Aorta (tissue), 5 donors: ENCODE results near the gene FAM76A. TPM values are rescaled to one million over a fixed set of nuclear protein-coding genes. Genes with fewer than 3 reads are reported as not detected.

Experiments used
- ATAC-seq: fragments of 200-7000 bp; cut with Tn5 transposase; one replicate; pipeline ENCODE4 v1.9.1; 2022; ENCODE audit warnings: moderate library complexity; ENCODE audit not compliant: low FRiP score
- DNase-seq, 2 donors: peaks; one replicate each; pipeline ENCODE4 v3.0.0-alpha.2; 2020
- H3K27ac ChIP-seq, 2 donors: one replicate each; pipeline ENCODE4 v1.5.1; 2013; ENCODE audit warnings: low read length in 2 of 2, mild to moderate bottlenecking in 2 of 2, moderate library complexity in 2 of 2, control low read depth in 1 of 2, inconsistent platforms in 1 of 2, low read depth in 1 of 2
- H3K27me3 ChIP-seq, 2 donors: one replicate each; pipeline ENCODE4 v1.6.1; 2013; ENCODE audit warnings: control low read depth in 1 of 2, low read length in 1 of 2, mild to moderate bottlenecking in 1 of 2, moderate library complexity in 1 of 2; ENCODE audit not compliant: insufficient read depth in 2 of 2, control insufficient read depth in 1 of 2
- H3K36me3 ChIP-seq, 2 donors: one replicate each; pipeline ENCODE4 v1.6.1; 2013; ENCODE audit warnings: control low read depth in 1 of 2, low read length in 1 of 2, mild to moderate bottlenecking in 1 of 2; ENCODE audit not compliant: insufficient read depth in 2 of 2, control insufficient read depth in 1 of 2
- H3K4me1 ChIP-seq, 2 donors: one replicate each; pipeline ENCODE4 v1.6.1; 2013; ENCODE audit warnings: low read length in 2 of 2, control low read depth in 1 of 2, mild to moderate bottlenecking in 1 of 2, moderate library complexity in 1 of 2; ENCODE audit not compliant: insufficient read depth in 2 of 2, control insufficient read depth in 1 of 2
- H3K4me3 ChIP-seq, 2 donors: one replicate each; pipeline ENCODE4 v1.5.1; 2013; ENCODE audit warnings: low read length in 2 of 2, control low read depth in 1 of 2, mild to moderate bottlenecking in 1 of 2
- H3K9me3 ChIP-seq: one replicate; pipeline ENCODE4 v1.6.1; 2013; ENCODE audit warnings: mild to moderate bottlenecking, low read length; ENCODE audit not compliant: control insufficient read depth
- WGBS, 2 donors: extraction: QIAGEN DNeasy Blood & Tissue Kit; methylation state at CpG; one replicate each; pipeline ENCODE4 v1.1.7; 2013; 5-methylcytosine and 5-hydroxymethylcytosine counted together
- intact Hi-C, 2 donors: fragments of 100-400 bp; cut with DNase I; formaldehyde crosslinking; loops; one replicate each; pipeline versions ENCODE4 v1.14.2 to v1.15.0; 2022
- polyA plus RNA-seq, 2 donors: library from polyadenylated mRNA; stranded (reverse); fragments of 200-250 nt; gene quantifications; one replicate each; pipeline ENCODE4 v1.2.3, GENCODE V29; 2013
- total RNA-seq, 2 donors: library from RNA; stranded (reverse); fragmentation: NEBNext Ultra II Directional; extraction: Animal tissue kit (Norgen Biotek cat#: 25700); gene quantifications; one replicate each; pipeline ENCODE4 v1.2.1, GENCODE V29; 2021
- donor health status: healthy with polysubstance abuse.
- donor health status: Bipolar disorder and iron deficiency.
- donor health status: DM: no; HTN: no; CAD: no.
- donor health status: DM: no; HTN: no; CAD: no.
- donor health status: DM: yes; HTN: yes; CAD: no.

Gene FAM76A
- total and polyA plus RNA-seq, 4 donors = 5.9 to 18.9 (median 11.2) TPM

- DNase-seq (no peak), ATAC-seq (no peak)
- Histone ChIP-seq H3K36me3 (peaks cover 8 to 11% of the 10 kb centered on the region in 2 donors), H3K4me1 (no peaks in the 10 kb centered on the region), H3K27me3 (no peaks in the 10 kb centered on the region), H3K4me3 (no peak overlapping the region), H3K27ac (no peak overlapping the region), H3K9me3 (no peaks in the 10 kb centered on the region)
- WGBS, 2 donors = 90 to 93% methylated on average over 5 of the region's 5 CpGs
- intact Hi-C loops = no loop called here
Observed at GRCh38 chr1:27744556-27744955, 18.8 kb downstream of the FAM76A start.

GRCh38 chr1:27745466-27745865 lies 19.7 kb downstream of the FAM76A start:
- peaks cover 11 to 13% of the 10 kb centered on the region in 2 donors for H3K36me3 ChIP-seq
- DNase-seq (no peak), ATAC-seq (no peak)
- 88 to 89% methylated on average over 4 of the region's 4 CpGs for WGBS, 2 donors
- H3K4me1 ChIP-seq = no peaks in the 10 kb centered on the region
- no peak overlapping the region for H3K27ac ChIP-seq
- intact Hi-C loops = no loop called here
- no peaks in the 10 kb centered on the region for H3K9me3 ChIP-seq
- no peak overlapping the region for H3K4me3 ChIP-seq
- no peaks in the 10 kb centered on the region for H3K27me3 ChIP-seq

DNA sequence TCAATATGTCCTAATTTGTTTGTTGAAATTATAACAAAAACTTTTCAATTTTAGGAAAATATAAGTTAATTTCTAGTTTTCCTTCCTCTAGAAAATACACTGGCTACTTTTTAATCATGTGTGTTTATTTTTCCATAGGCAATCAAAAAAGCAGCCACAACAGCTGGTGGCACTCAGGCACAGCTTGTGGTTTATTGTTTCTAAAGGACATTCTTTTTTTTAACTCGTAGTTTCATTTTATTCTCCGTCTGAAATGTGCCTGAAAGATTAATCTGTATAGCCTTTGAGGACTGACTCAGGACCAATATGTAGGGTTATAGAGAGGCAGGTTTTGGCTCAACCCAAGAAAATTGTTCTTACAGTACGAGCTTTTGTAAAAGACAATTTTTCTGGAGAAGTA lies 26.6 kb downstream of the FAM76A start:
- H3K27ac ChIP-seq = no peak overlapping the region
- no peaks in the 10 kb centered on the region for H3K9me3 ChIP-seq
- no peaks in the 10 kb centered on the region for H3K27me3 ChIP-seq
- H3K4me1 ChIP-seq = no peaks in the 10 kb centered on the region
- intact Hi-C loops = no loop called here
- WGBS, 2 donors = 71 to 75% methylated on average over 3 of the region's 3 CpGs
- ATAC-seq (no peak), DNase-seq (no peak)
- H3K4me3 ChIP-seq = no peak overlapping the region
- H3K36me3 ChIP-seq = peaks cover 7 to 13% of the 10 kb centered on the region in 2 donors

GRCh38 chr1:27755286-27755685 lies 29.5 kb downstream of the FAM76A start:
- Histone ChIP-seq H3K9me3 (no peaks in the 10 kb centered on the region), H3K36me3 (peaks cover 7% of the 10 kb centered on the region in 2 donors), H3K4me3 (no peak overlapping the region), H3K27me3 (no peaks in the 10 kb centered on the region), H3K4me1 (no peaks in the 10 kb centered on the region), H3K27ac (no peak overlapping the region)
- ATAC-seq = no peak
- intact Hi-C loops = no loop called here
- DNase-seq = no peak
- WGBS, 2 donors = 93 to 95% methylated on average over 1 of the region's 1 CpG

DNA sequence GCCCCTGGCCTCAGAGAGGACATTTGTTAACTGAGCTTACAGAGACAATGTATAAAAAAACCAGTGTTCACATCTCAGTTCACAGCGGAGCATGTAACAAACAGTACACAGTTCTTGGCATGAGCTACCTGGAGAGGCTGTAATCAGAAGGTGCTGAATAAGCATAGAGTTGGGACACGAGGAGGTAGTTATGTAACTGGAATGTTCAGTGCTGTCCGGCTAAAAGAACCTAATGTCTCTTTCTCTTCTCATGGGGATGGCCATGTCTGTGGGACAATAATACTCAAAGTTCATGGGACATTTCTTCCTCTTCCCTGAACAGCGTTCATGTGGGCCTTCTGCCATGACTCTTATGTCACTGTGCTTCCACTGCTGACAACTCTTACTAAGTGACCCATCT lies 30.1 kb downstream of the FAM76A start:
- H3K36me3 ChIP-seq = peaks cover 5 to 7% of the 10 kb centered on the region in 2 donors
- intact Hi-C loops = no loop called here
- H3K4me3 ChIP-seq = no peak overlapping the region
- no peaks in the 10 kb centered on the region for H3K9me3 ChIP-seq
- ATAC-seq (no peak), DNase-seq (no peak)
- 84 to 86% methylated on average over 4 of the region's 4 CpGs for WGBS, 2 donors
- H3K4me1 ChIP-seq = no peaks in the 10 kb centered on the region
- no peaks in the 10 kb centered on the region for H3K27me3 ChIP-seq
- H3K27ac ChIP-seq = no peak overlapping the region

GRCh38 chr1:27759236-27759635 lies 33.5 kb downstream of the FAM76A start:
- DNase-seq = no peak
- Histone ChIP-seq H3K27me3 (no peaks in the 10 kb centered on the region), H3K36me3 (peaks cover 4 to 7% of the 10 kb centered on the region in 2 donors), H3K9me3 (no peaks in the 10 kb centered on the region), H3K4me1 (no peaks in the 10 kb centered on the region), H3K4me3 (no peak overlapping the region), H3K27ac (no peak overlapping the region)
- intact Hi-C loops = no loop called here
- ATAC-seq = no peak
- WGBS, 2 donors = 87 to 91% methylated on average over 2 of the region's 2 CpGs

- Histone ChIP-seq H3K4me3 (no peak overlapping the region), H3K9me3 (no peaks in the 10 kb centered on the region), H3K27me3 (no peaks in the 10 kb centered on the region), H3K4me1 (no peaks in the 10 kb centered on the region), H3K27ac (no peak overlapping the region), H3K36me3 (peaks cover 3 to 7% of the 10 kb centered on the region in 2 donors)
- DNase-seq (no peak), ATAC-seq (no peak)
- intact Hi-C loops = no loop called here
- 79 to 81% methylated on average over 3 of the region's 3 CpGs for WGBS, 2 donors
Observed at GRCh38 chr1:27760426-27760825, 34.7 kb downstream of the FAM76A start.

GRCh38 chr1:27762033-27762432 lies 36.3 kb downstream of the FAM76A start:
- Histone ChIP-seq H3K4me1 (no peaks in the 10 kb centered on the region), H3K4me3 (no peak overlapping the region), H3K9me3 (no peaks in the 10 kb centered on the region), H3K36me3 (peaks cover 0 to 3% of the 10 kb centered on the region in 2 donors), H3K27me3 (no peaks in the 10 kb centered on the region), H3K27ac (no peak overlapping the region)
- ATAC-seq (no peak), DNase-seq (no peak)
- intact Hi-C loops = no loop called here
- 83 to 93% methylated on average over 1 of the region's 1 CpG for WGBS, 2 donors

DNA sequence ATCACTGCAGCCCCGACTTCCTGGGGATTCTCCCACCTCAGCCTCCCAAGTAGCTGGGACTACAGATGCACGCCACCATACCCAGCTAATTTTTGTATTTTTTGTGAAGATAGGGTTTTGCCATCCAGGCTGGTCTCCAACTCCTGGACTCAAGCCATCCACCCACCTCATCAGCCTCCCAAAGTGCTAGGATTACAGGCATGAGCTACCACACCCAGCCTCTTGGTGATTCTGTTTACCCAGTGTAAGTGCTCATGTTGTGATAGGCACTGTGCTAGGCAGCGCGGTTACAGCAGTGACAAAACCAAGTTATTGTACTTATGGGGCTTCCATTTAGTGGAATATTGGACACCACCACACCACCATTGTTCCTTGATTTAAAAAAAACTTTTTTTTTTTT lies 37.6 kb downstream of the FAM76A start:
- Histone ChIP-seq H3K36me3 (peaks cover 0 to 3% of the 10 kb centered on the region in 2 donors), H3K4me3 (no peak overlapping the region), H3K4me1 (no peaks in the 10 kb centered on the region), H3K9me3 (no peaks in the 10 kb centered on the region), H3K27ac (no peak overlapping the region), H3K27me3 (no peaks in the 10 kb centered on the region)
- no peak for ATAC-seq
- intact Hi-C loops = no loop called here
- DNase-seq = no peak
- WGBS, 2 donors = 93 to 96% methylated on average over 4 of the region's 4 CpGs
